Measurements from ENCODE around the gene ZNF195. TPM values are rescaled to one million over a fixed set of nuclear protein-coding genes. Genes with fewer than 3 reads are reported as not detected.
"Not testable (repeated sequence)": the region's sequence is repeated elsewhere in the genome, so short reads cannot be mapped to it uniquely, and the experiment has no call there.

ZNF195 gene

DNA sequence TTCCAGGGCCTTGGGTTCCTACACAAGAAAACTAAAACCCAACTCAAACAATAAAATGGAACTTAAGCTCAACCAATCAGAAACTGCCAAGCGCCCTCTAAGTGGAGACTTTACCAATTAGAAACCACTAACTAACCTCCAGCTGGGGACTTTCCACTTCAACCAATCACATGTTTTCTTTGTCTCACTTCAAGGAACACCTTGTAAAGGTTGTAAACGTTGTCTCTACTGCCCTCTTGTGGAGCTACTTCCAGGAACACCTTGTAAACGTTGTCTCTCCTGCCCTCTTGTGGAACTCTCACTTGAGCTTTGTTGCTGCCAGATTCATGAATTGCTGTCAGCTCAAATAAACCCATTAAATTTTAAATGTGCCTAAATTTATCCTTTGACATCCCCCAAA, 54.2 kb downstream of the ZNF195 start:
- H4K91ac ChIP-seq (ENCODE audit: low read length); H3K4me2 ChIP-seq (ENCODE audit: low read length, poor library complexity, severe bottlenecking); H3K4me1 ChIP-seq (ENCODE audit: control insufficient read depth, insufficient read depth, low read depth, low read length); H3K23ac ChIP-seq (ENCODE audit: low read length in 2 of 2); H2AK5ac ChIP-seq (ENCODE audit: low read length, severe bottlenecking); H3K9me3 ChIP-seq (ENCODE audit: control insufficient read depth, low read length); H3K14ac ChIP-seq (ENCODE audit: low read length in 2 of 2); H2BK15ac ChIP-seq (ENCODE audit: low read depth, poor library complexity, severe bottlenecking); H3K27ac ChIP-seq (ENCODE audit: low read length, poor library complexity, severe bottlenecking); H3K36me3 ChIP-seq (ENCODE audit: control insufficient read depth in 1 of 2, insufficient read depth in 2 of 2, low read depth in 1 of 2, low read length in 2 of 2); H2AFZ ChIP-seq (ENCODE audit: low read depth, low read length); H3K9ac ChIP-seq (ENCODE audit: low read length); H3K79me1 ChIP-seq (replicated peaks; ENCODE audit: low read length, poor library complexity, severe bottlenecking); H2BK12ac ChIP-seq (ENCODE audit: low read length in 2 of 2); DNase-seq; H4K8ac ChIP-seq (ENCODE audit: low read length); H2BK5ac ChIP-seq (ENCODE audit: low read depth, low read length, poor library complexity, severe bottlenecking); H3K27me3 ChIP-seq (ENCODE audit: control insufficient read depth in 1 of 2, insufficient read depth in 1 of 2, low read length in 2 of 2); H2BK120ac ChIP-seq (ENCODE audit: low read depth, low read length); H3K4me3 ChIP-seq (ENCODE audit: insufficient read depth in 1 of 2, low read depth in 1 of 2, low read length in 2 of 2); H3K4ac ChIP-seq (ENCODE audit: low read depth in 1 of 2, low read length in 2 of 2); H3K18ac ChIP-seq (ENCODE audit: low read depth in 1 of 2, low read length in 2 of 2): not testable (repeated sequence)
- no CpG with 5 or more reads among the region's 3 CpGs for WGBS

Small RNA genes within 50 kb of the gene (small RNA-seq; reads per million reads assigned to genes)
- not detected for gene AC123788.2 (ENCODE audit: low read depth)

Measured in mesenchymal stem cell (in vitro differentiated cells and primary cell).